Activated naive CD4-positive, alpha-beta T cell treated with Interleukin-2 at 50 U/mL for 16 hours (primary cell): ENCODE measurements around the gene DUOX2.
"Not testable (repeated sequence)": the region's sequence is repeated elsewhere in the genome, so short reads cannot be mapped to it uniquely, and the experiment has no call there.

Experiments used
- DNase-seq: peaks from one replicate; pipeline ENCODE4 v3.0.0-alpha.2; 2020

Gene DUOX2

GRCh38 chr15:45138814-45139765, 25.1 kb upstream of the DUOX2 start:
- DNase-seq, result no peak

DNA sequence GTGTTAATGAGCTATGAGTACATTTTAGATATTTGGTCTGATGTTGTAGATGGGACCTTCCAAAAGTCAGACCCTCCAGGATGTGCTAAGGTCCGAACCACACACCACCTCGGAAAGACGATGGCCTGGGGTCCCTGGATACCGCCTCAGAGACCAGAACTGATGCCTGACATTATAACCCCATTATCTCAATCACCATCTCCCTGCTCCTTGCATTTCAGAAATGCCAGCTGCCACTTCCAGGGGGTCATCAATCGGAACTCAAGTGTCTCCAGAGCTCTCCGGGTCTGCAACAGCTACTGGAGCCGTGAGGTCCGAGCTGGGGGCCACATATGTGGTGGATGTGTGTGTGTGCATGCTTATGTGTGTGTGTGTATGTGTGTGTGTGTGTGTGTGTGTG, 23.7 kb upstream of the DUOX2 start:
- no peak for DNase-seq

- no peak for DNase-seq
Observed at GRCh38 chr15:45136378-45136764, 22.4 kb upstream of the DUOX2 start.

DNA sequence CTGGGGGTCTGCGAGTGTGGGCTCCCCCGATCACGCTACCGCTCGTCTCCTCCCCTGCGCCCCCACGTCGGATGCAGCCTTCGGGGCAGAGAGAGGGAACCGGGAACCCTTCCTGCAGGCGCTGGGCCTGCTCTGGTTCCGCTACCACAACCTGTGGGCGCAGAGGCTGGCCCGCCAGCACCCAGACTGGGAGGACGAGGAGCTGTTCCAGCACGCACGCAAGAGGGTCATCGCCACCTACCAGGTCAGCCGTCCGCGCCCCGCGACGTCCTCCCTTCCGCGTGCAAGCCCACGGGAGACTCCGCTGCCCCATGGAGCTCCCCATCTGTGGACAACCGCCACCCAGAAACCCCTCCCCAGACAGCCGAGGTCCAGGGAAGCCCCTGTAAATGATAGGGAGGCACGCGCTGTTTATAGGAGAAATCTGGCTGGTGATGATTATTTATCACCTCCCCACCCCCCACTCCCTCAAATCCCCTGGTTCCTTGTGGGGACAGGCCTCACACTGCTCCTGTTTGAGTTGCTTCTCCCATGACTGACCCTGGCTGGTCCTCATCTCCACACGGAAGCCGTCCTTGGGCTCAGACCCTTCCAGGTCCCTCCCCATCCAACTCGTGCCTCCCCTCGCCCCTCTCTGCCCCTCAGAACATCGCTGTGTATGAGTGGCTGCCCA, 21.9 kb upstream of the DUOX2 start:
- DNase-seq, result not testable (repeated sequence)

GRCh38 chr15:45134682-45135604, 21.0 kb upstream of the DUOX2 start:
- DNase-seq, result peak; percentile 26

DNA sequence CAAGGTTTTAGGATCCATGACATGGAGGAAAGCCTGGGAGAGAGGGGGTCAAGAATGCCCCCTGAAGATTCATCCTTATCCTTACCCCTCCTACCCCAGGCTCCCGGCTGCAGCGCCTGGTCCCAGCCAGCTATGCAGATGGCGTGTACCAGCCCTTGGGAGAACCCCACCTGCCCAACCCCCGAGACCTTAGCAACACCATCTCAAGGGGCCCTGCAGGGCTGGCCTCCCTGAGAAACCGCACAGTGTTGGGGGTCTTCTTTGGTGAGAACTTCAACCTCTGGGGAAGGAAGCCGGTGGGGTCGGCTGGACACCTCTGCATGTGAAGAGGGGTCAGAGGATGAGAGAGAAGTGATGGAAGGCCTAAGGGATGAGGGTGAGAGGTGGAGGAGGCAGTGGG, 20.1 kb upstream of the DUOX2 start:
- no peak for DNase-seq

- no peak for DNase-seq
Observed at GRCh38 chr15:45133561-45133920, 19.6 kb upstream of the DUOX2 start.

GRCh38 chr15:45132844-45133560, 19.0 kb upstream of the DUOX2 start:
- DNase-seq, result no peak

- DNase-seq, result no peak
Observed at GRCh38 chr15:45131510-45131909, 17.5 kb upstream of the DUOX2 start.

- DNase-seq, result no peak
Observed at GRCh38 chr15:45130291-45131000, 16.5 kb upstream of the DUOX2 start.

- DNase-seq, result peak; percentile 30
Observed at GRCh38 chr15:45129651-45130129, 15.7 kb upstream of the DUOX2 start, which contains the start of the genes DUOX1 and DUOXA1. Gene DUOX1 (plus strand): TSS chr15:45129994. CDS start chr15:45131967, 1,973 bp downstream. Gene DUOXA1 (minus strand): TSS chr15:45129879. CDS start chr15:45123014, 6,865 bp downstream.

- no peak for DNase-seq
Observed at GRCh38 chr15:45128971-45129639, 15.1 kb upstream of the DUOX2 start.

GRCh38 chr15:45126535-45127158, 12.7 kb upstream of the DUOX2 start:
- DNase-seq, result peak; percentile 47

DNA sequence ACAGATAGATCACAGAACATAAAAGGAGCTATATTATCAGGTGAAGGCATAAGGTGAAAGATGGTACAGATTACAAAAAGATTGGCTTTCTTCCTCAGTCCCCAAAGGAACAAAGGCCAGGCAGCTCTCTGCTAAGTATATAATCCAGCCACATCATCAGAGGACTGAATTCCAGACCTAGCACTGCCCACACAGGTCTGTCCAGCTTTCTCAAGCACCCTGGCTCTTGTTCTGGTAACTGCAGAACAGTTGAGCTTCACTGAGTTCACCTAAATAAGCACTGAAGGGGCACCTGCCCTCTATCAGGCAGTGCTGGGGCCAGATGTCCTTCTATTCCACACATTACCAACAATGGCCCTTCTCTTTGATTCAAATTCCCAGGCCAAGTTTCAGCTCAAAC, 9.4 kb upstream of the DUOX2 start:
- DNase-seq, result no peak

DNA sequence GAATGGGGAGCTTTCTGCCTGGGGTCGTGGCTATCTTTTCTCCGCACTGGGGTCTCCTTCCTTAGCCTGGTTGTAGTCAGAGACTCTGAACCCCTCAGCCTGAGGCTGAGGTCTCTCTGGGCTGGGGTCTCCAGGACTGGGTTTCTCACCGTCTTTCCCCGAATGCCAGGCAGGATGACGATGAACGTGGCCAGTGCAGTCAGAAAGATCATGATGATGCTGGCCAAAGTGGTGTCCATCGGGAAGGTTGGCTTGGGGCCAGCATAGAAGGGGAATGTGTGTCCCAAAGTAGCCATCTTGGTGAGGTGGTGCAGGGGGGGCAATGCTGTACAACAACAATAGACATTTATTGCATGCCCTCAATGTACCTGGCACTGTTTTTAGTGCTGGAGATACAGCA, 8.7 kb upstream of the DUOX2 start:
- DNase-seq, result no peak

- DNase-seq, result no peak
Observed at GRCh38 chr15:45121706-45122417, 7.9 kb upstream of the DUOX2 start.

- DNase-seq, result no peak
Observed at GRCh38 chr15:45121020-45121419, 7.0 kb upstream of the DUOX2 start.

GRCh38 chr15:45120081-45120972, 6.4 kb upstream of the DUOX2 start:
- DNase-seq, result no peak

GRCh38 chr15:45118996-45119395, 5.0 kb upstream of the DUOX2 start:
- no peak for DNase-seq
